HepG2 (cell line): ENCODE measurements around the gene DAAM2. TPM values are rescaled to one million over a fixed set of nuclear protein-coding genes. Genes with fewer than 3 reads are reported as not detected.

ENCODE experiments used
- ATF1 ChIP-seq: IDR thresholded peaks from 2 replicates; pipeline ENCODE4 v1.6.1; 2016; ENCODE audit warnings: mild to moderate bottlenecking, control low read depth
- CBX5 ChIP-seq: sonication (generic); formaldehyde crosslinking; IDR thresholded peaks from 2 replicates; pipeline ENCODE4 v1.4.0; 2020; ENCODE audit warnings: missing genetic modification reagents, borderline replicate concordance
- GMEB1 ChIP-seq: sonication (generic); formaldehyde crosslinking; IDR thresholded peaks from 2 replicates; pipeline ENCODE4 v1.5.1; 2020; ENCODE audit warnings: missing genetic modification reagents, mild to moderate bottlenecking, borderline replicate concordance
- HNF4G ChIP-seq, 2 experiments: sonication (generic) in 1 of 2; formaldehyde crosslinking in 1 of 2; IDR thresholded peaks; 2 replicates each; pipeline versions ENCODE4 v1.4.0 to v1.6.1; 2011 to 2020; ENCODE audit warnings: borderline replicate concordance in 2 of 2, low read depth in 2 of 2, mild to moderate bottlenecking in 2 of 2, low read length in 1 of 2, missing genetic modification reagents in 1 of 2, moderate library complexity in 1 of 2
- HOXA3 ChIP-seq: sonication (generic); formaldehyde crosslinking; IDR thresholded peaks from 2 replicates; pipeline ENCODE4 v1.5.0; 2020; ENCODE audit warnings: missing genetic modification reagents
- ISL2 ChIP-seq: sonication (generic); formaldehyde crosslinking; IDR thresholded peaks from 2 replicates; pipeline ENCODE4 v1.5.0; 2020; ENCODE audit warnings: missing genetic modification reagents
- KAT2B ChIP-seq: fragments of 150-350 bp; IDR thresholded peaks from 2 replicates; pipeline ENCODE4 v1.6.1; 2014; ENCODE audit warnings: low read depth, low read length, borderline replicate concordance
- NFYC ChIP-seq: IDR thresholded peaks from 2 replicates; pipeline ENCODE4 v1.6.1; 2016; ENCODE audit warnings: missing genetic modification reagents, missing compliant biosample characterization
- NR2F6 ChIP-seq, 2 experiments: IDR thresholded peaks; 2 replicates each; pipeline ENCODE4 v1.6.1; 2016; ENCODE audit warnings: antibody characterized with exemption in 1 of 2, mild to moderate bottlenecking in 1 of 2
- PHF21A ChIP-seq: sonication (generic); formaldehyde crosslinking; IDR thresholded peaks from 2 replicates; pipeline ENCODE4 v1.5.0; 2020; ENCODE audit warnings: mild to moderate bottlenecking, missing genetic modification reagents
- REPIN1 ChIP-seq: sonication (generic); formaldehyde crosslinking; IDR thresholded peaks from 2 replicates; pipeline ENCODE4 v1.8.0; 2022; ENCODE audit warnings: missing genetic modification reagents, low read depth, mild to moderate bottlenecking, borderline replicate concordance
- RFX3 ChIP-seq: IDR thresholded peaks from 2 replicates; pipeline ENCODE4 v1.6.1; 2016; ENCODE audit warnings: missing biosample characterization, missing genetic modification reagents
- SKIL ChIP-seq: sonication (generic); formaldehyde crosslinking; IDR thresholded peaks from 2 replicates; pipeline ENCODE4 v1.8.0; 2022; ENCODE audit warnings: missing genetic modification reagents, mild to moderate bottlenecking, moderate library complexity, borderline replicate concordance
- TAF15 ChIP-seq: fragments of 200-400 bp; formaldehyde crosslinking; IDR thresholded peaks from one replicate; pipeline ENCODE4 v1.6.1; 2018; ENCODE audit warnings: mild to moderate bottlenecking, low read depth, low read length; ENCODE audit not compliant: poor library complexity, severe bottlenecking
- TEF ChIP-seq: sonication (generic); formaldehyde crosslinking; IDR thresholded peaks from 2 replicates; pipeline ENCODE4 v1.5.0; 2020; ENCODE audit warnings: missing genetic modification reagents
- TFDP2 ChIP-seq: sonication (generic); formaldehyde crosslinking; IDR thresholded peaks from 2 replicates; pipeline ENCODE4 v1.4.0; 2020; ENCODE audit warnings: missing genetic modification reagents
- YY1 ChIP-seq: IDR thresholded peaks from 2 replicates; pipeline ENCODE4 v1.6.1; 2011; ENCODE audit warnings: low read length, low read depth, moderate library complexity, mild to moderate bottlenecking; ENCODE audit not compliant: insufficient read depth, insufficient replicate concordance
- ZKSCAN5 ChIP-seq: sonication (generic); formaldehyde crosslinking; IDR thresholded peaks from 2 replicates; pipeline ENCODE4 v1.5.1; 2020; ENCODE audit warnings: mild to moderate bottlenecking, missing genetic modification reagents
- ZMAT3 ChIP-seq: sonication (generic); formaldehyde crosslinking; conservative IDR thresholded peaks from 2 replicates; pipeline ENCODE4 v1.7.0; 2021; ENCODE audit warnings: missing genetic modification reagents
- ZNF230 ChIP-seq: sonication (generic); formaldehyde crosslinking; IDR thresholded peaks from 2 replicates; pipeline ENCODE4 v1.4.0; 2020; ENCODE audit warnings: mild to moderate bottlenecking, missing genetic modification reagents
- ZNF724P ChIP-seq: sonication (generic); formaldehyde crosslinking; IDR thresholded peaks from 2 replicates; pipeline ENCODE4 v1.8.0; 2022; ENCODE audit warnings: missing genetic modification reagents, borderline replicate concordance
- ZNF776 ChIP-seq: sonication (generic); formaldehyde crosslinking; IDR thresholded peaks from 2 replicates; pipeline ENCODE4 v1.4.0; 2020; ENCODE audit warnings: mild to moderate bottlenecking, missing genetic modification reagents
- polyA plus RNA-seq, 8 experiments: library from polyadenylated mRNA; depleted of rRNA in 3 of 8; stranded (reverse) in 7 of 8; unstranded in 1 of 8; fragments of >200 nt; fragmentation: Illumina TruSeq in 4 of 8; extraction: Trizol in 4 of 8; gene quantifications; 2 replicates each; pipeline versions ENCODE4 v1.2.1 to v1.2.3, GENCODE V29; 2011 to 2016; ENCODE audit warnings: low read depth in 4 of 8, missing spikeins in 1 of 8, mixed read lengths in 1 of 8; ENCODE audit not compliant: insufficient read depth in 1 of 8
- total RNA-seq, 5 experiments: library from RNA; depleted of rRNA; stranded (reverse); fragments of >200 nt; fragmentation: Illumina TruSeq; extraction: Trizol; gene quantifications; 2 replicates each; pipeline ENCODE4 v1.2.3, GENCODE V29; 2016; ENCODE audit warnings: low read depth in 1 of 5

DAAM2 gene
- total and polyA plus RNA-seq, 2 of the 13 experiments (the other 11 are each of a cell fraction or from before 2014, with no cell fraction given), result 0.01 TPM; not detected in 1

GRCh38 chr6:39934131-39934757, 142.1 kb downstream of the DAAM2 start, which contains the start of gene MOCS1 (continued):
- TF ChIP-seq GMEB1 (CRISPR knock-in tag), result peak; percentile 93
- TF ChIP-seq TAF15, result peak; percentile 42
- TF ChIP-seq HOXA3 (CRISPR knock-in tag), result peak; percentile 43
- TF ChIP-seq YY1, result peak; percentile 89
- TF ChIP-seq ZNF776 (CRISPR knock-in tag), result no peak
- TF ChIP-seq ISL2 (CRISPR knock-in tag), result peak; percentile 61
- TF ChIP-seq SKIL, result no peak
- TF ChIP-seq ZKSCAN5, result no peak
- no peak for TF ChIP-seq TEF (CRISPR knock-in tag)
- no peak for TF ChIP-seq REPIN1 (CRISPR knock-in tag)
- no peak; the same call in 1 of the 2 replicates for TF ChIP-seq ZMAT3 (CRISPR knock-in tag)
- TF ChIP-seq HNF4G (IDR thresholded peaks at IDR 0.05; ENCODE audit: borderline replicate concordance, low read depth, low read length), result no peak
- no peak for TF ChIP-seq HNF4G (CRISPR knock-in tag; IDR thresholded peaks at IDR 0.05; ENCODE audit: borderline replicate concordance, low read depth)
- no peak for TF ChIP-seq RFX3 (CRISPR knock-in tag)
- TF ChIP-seq NR2F6 (IDR thresholded peaks at IDR 0.05), result peak; percentile 71
- TF ChIP-seq NR2F6 (CRISPR knock-in tag; IDR thresholded peaks at IDR 0.05), result peak; percentile 91
- peak; percentile 92 for TF ChIP-seq NFYC (CRISPR knock-in tag)
- 0 out of 2 replicates have a peak, but pooled peaks have one; percentile 54 for TF ChIP-seq ZNF724P
- TF ChIP-seq ATF1 (CRISPR knock-in tag), result no peak
- TF ChIP-seq PHF21A (CRISPR knock-in tag), result no peak
- TF ChIP-seq CBX5, result peak; percentile 67; the same call in 1 of the 2 replicates
- TF ChIP-seq TFDP2 (CRISPR knock-in tag), result peak; percentile 68
- no peak for TF ChIP-seq ZNF230
- no peak for TF ChIP-seq KAT2B
